ENCODE measurements around the gene TRAPPC11. TPM values are rescaled to one million over a fixed set of nuclear protein-coding genes. Genes with fewer than 3 reads are reported as not detected.

TRAPPC11 gene
- total RNA-seq, 1 donor from 2014 or later = 33.7 TPM

GRCh38 chr4:183758061-183758757 is 99.1 kb downstream of the TRAPPC11 start:
- DNase-seq (ENCODE audit: low read depth) = no peak

- DNase-seq (ENCODE audit: low read depth) = no peak
Observed at GRCh38 chr4:183758758-183759447, 99.8 kb downstream of the TRAPPC11 start.

- DNase-seq (ENCODE audit: low read depth) = no peak
Observed at GRCh38 chr4:183760326-183760725, 101.2 kb downstream of the TRAPPC11 start.

Other genes with a start within 250 kb of the TRAPPC11 start
- gene CDKN2AIP, start 214.7 kb upstream of the TRAPPC11 start, total RNA-seq = 15.2 and 20.1 TPM in 2 replicates
- gene ING2, start 154.2 kb upstream of the TRAPPC11 start, total RNA-seq = 15.3 and 15.5 TPM in 2 replicates
- 50.6 and 65.1 TPM in 2 replicates for gene RWDD4, start 108 bp upstream of the TRAPPC11 start, total RNA-seq
- 0.31 and 0.53 TPM in 2 replicates for gene STOX2, start 246.0 kb downstream of the TRAPPC11 start, total RNA-seq

All from myocyte (in vitro differentiated cells).